HL-60 (cell line): ENCODE measurements around the gene OR51E2.

Experiments used
- GABPA ChIP-seq: IDR thresholded peaks from 2 replicates; pipeline ENCODE4 v1.6.1; 2012; ENCODE audit warnings: low read depth
- POLR2AphosphoS5 ChIP-seq: IDR thresholded peaks from 2 replicates; pipeline ENCODE4 v1.6.1; 2012; ENCODE audit warnings: low read depth
- SPI1 ChIP-seq: IDR thresholded peaks from 2 replicates; pipeline ENCODE4 v1.6.1; 2012; ENCODE audit warnings: low read depth, mild to moderate bottlenecking, borderline replicate concordance
- TF ChIP-seq, protein P1 (sequence below): IDR thresholded peaks from one replicate; pipeline ENCODE4 v1.5.1; 2011; ENCODE audit warnings: low read length, control low read depth, inconsistent platforms; ENCODE audit not compliant: insufficient read depth
- TF ChIP-seq, protein P2 (sequence below): IDR thresholded peaks from 2 replicates; pipeline ENCODE4 v1.6.1; 2012; ENCODE audit warnings: low read depth; ENCODE audit not compliant: insufficient replicate concordance

DNA sequence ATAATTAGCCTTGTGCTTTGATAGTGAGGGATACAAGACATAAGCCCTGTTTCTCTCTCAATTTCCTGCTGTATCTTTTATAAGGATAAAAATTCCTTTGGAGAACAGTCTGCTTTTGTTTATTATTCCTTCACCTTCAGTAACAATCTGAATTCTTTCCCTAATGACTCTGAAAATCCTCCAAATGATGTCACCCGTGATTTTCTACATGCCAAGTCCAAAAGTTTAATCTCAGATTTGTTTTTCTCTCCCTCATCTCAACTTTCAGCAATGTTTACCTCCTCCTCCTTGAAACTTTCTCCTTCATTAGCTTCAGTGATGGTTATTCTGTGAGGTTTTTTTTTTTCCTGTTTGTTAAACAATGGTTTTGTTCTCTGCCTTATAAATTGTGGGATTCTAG lies 2.2 kb downstream of the OR51E2 start:
- TF ChIP-seq, protein P1, sequence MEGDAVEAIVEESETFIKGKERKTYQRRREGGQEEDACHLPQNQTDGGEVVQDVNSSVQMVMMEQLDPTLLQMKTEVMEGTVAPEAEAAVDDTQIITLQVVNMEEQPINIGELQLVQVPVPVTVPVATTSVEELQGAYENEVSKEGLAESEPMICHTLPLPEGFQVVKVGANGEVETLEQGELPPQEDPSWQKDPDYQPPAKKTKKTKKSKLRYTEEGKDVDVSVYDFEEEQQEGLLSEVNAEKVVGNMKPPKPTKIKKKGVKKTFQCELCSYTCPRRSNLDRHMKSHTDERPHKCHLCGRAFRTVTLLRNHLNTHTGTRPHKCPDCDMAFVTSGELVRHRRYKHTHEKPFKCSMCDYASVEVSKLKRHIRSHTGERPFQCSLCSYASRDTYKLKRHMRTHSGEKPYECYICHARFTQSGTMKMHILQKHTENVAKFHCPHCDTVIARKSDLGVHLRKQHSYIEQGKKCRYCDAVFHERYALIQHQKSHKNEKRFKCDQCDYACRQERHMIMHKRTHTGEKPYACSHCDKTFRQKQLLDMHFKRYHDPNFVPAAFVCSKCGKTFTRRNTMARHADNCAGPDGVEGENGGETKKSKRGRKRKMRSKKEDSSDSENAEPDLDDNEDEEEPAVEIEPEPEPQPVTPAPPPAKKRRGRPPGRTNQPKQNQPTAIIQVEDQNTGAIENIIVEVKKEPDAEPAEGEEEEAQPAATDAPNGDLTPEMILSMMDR: no peak
- no peak for TF ChIP-seq GABPA
- TF ChIP-seq SPI1: no peak
- no peak for TF ChIP-seq POLR2AphosphoS5
- TF ChIP-seq, protein P2, sequence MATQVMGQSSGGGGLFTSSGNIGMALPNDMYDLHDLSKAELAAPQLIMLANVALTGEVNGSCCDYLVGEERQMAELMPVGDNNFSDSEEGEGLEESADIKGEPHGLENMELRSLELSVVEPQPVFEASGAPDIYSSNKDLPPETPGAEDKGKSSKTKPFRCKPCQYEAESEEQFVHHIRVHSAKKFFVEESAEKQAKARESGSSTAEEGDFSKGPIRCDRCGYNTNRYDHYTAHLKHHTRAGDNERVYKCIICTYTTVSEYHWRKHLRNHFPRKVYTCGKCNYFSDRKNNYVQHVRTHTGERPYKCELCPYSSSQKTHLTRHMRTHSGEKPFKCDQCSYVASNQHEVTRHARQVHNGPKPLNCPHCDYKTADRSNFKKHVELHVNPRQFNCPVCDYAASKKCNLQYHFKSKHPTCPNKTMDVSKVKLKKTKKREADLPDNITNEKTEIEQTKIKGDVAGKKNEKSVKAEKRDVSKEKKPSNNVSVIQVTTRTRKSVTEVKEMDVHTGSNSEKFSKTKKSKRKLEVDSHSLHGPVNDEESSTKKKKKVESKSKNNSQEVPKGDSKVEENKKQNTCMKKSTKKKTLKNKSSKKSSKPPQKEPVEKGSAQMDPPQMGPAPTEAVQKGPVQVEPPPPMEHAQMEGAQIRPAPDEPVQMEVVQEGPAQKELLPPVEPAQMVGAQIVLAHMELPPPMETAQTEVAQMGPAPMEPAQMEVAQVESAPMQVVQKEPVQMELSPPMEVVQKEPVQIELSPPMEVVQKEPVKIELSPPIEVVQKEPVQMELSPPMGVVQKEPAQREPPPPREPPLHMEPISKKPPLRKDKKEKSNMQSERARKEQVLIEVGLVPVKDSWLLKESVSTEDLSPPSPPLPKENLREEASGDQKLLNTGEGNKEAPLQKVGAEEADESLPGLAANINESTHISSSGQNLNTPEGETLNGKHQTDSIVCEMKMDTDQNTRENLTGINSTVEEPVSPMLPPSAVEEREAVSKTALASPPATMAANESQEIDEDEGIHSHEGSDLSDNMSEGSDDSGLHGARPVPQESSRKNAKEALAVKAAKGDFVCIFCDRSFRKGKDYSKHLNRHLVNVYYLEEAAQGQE: no peak
